ENCODE results near the gene TP53I11.

DNA sequence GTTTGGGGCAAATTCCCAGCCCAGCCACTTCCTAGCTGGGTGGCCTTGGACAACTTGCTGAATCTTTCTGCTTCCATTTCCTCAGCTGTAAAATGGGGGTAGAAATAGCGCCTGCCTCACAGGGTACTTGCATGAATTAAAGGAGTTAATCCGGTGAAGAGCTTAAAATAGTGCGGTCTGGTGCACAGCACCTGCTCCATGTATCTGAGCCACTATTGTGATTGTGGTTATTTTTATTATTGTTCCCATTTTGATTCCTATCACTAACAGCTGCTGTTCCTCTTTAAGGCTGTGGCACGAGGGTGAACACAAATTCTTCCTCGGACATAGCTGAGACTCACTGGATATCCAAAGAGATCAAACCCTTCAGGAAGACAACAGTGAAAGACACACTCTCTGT lies 46.9 kb upstream of the TP53I11 start:
- TF ChIP-seq POLR2A (IDR thresholded peaks at IDR 0.05; ENCODE audit: low read length), result no peak
- no peak for TF ChIP-seq GATA1 (IDR thresholded peaks at IDR 0.05; ENCODE audit: low read depth, low read length)
